Tibial nerve (tissue), 4 donors: Measurements from ENCODE around the gene TTL. TPM values are rescaled to one million over a fixed set of nuclear protein-coding genes. Genes with fewer than 3 reads are reported as not detected.

ENCODE experiments used
- DNase-seq, 2 donors: peaks; one replicate each; pipeline ENCODE4 v3.0.0-alpha.2; 2019; ENCODE audit warnings: low spot score in 2 of 2
- H3K27ac ChIP-seq, 4 donors: fragments of 200-600 bp; sonication (generic) in 3 of 4; one replicate each; pipeline ENCODE4 v1.5.1; 2017 to 2019; ENCODE audit warnings: mild to moderate bottlenecking in 1 of 4
- H3K27me3 ChIP-seq, 2 donors: fragments of 200-600 bp; sonication (generic) in 1 of 2; one replicate each; pipeline versions ENCODE4 v1.5.1 to v1.6.0; 2017 to 2019
- H3K36me3 ChIP-seq, 3 donors: fragments of 200-600 bp; sonication (generic); one replicate each; pipeline ENCODE4 v1.5.1; 2018 to 2019
- H3K4me1 ChIP-seq, 4 donors: fragments of 200-600 bp; sonication (generic) in 3 of 4; one replicate each; pipeline ENCODE4 v1.5.1; 2017 to 2019
- H3K4me3 ChIP-seq, 4 donors: fragments of 200-600 bp; sonication (generic) in 3 of 4; one replicate each; pipeline ENCODE4 v1.5.1; 2017 to 2019; ENCODE audit warnings: mild to moderate bottlenecking in 1 of 4, moderate library complexity in 1 of 4
- H3K9me3 ChIP-seq, 4 donors: fragments of 200-600 bp; sonication (generic) in 3 of 4; one replicate each; pipeline ENCODE4 v1.5.1; 2017 to 2019
- EP300 ChIP-seq, 2 donors: sonication (generic); formaldehyde crosslinking; IDR thresholded peaks; one replicate each; pipeline ENCODE4 v1.6.1; 2017; ENCODE audit warnings: antibody characterized with exemption in 2 of 2, mild to moderate bottlenecking in 1 of 2
- POLR2A ChIP-seq, 2 donors: fragments of 450-650 bp; IDR thresholded peaks; one replicate each; pipeline ENCODE4 v1.6.1; 2017; ENCODE audit warnings: antibody characterized with exemption in 2 of 2, mild to moderate bottlenecking in 2 of 2, moderate library complexity in 2 of 2
- WGBS, 2 donors: methylation state at CpG; one replicate each; pipeline ENCODE4 v1.1.5; 2018; 5-methylcytosine and 5-hydroxymethylcytosine counted together
- total RNA-seq, 4 donors: library from RNA; depleted of rRNA; stranded (reverse); fragments of >200 nt; gene quantifications; one replicate each; pipeline ENCODE4 v1.1.0, GENCODE V29; 2016
- TF ChIP-seq, protein P1 (sequence below), 5 experiments: fragments of 200-600 bp in 3 of 5; fragments of 450-650 bp in 2 of 5; sonication (generic) in 3 of 5; IDR thresholded peaks; one replicate each; pipeline ENCODE4 v1.5.1; 2016 to 2019; ENCODE audit warnings: antibody characterized with exemption in 5 of 5, mild to moderate bottlenecking in 3 of 5, moderate library complexity in 2 of 5

TTL gene
- total RNA-seq, 4 donors from 2014 or later = 11.8 to 27.8 (median 23.3) TPM

DNA sequence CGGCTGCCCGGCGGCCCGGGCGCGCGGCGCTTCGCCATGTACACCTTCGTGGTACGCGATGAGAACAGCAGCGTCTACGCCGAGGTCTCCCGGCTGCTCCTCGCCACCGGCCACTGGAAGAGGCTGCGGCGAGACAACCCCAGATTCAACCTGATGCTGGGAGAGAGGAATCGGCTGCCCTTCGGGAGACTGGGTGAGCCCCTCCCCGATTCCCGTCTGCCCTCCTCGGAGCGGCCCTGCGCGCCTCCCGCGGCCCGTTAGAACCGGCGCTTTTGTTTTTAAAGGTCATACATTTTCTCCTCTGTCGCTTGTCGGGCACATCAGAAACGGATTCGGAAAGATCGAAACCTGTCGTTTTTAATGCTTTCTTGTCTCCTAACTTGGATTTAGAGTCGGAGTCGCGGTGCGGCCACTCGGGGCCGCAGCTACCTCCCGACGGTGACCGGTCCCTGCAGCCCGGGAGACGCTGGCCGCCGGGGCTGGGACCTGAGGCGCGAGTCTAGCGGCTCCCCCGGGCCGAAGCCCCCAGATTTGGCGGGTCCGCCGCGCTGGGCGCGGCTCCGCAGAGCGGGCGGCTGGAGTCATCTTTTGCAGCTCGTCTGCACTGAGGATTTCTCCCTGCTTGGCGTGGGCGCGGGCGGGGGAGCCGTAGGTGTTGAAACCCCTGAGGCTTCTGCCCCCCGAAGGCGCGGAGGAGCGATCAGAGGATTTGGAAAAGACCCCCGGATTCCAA lies 519 bp downstream of the TTL start:
- 0 to 1% methylated on average over 25 to 52 of the region's 77 CpGs for WGBS, 2 donors
- H3K36me3 ChIP-seq = peaks cover 0 to 14% (median 0%) of the 10 kb centered on the region in 3 donors
- no peak for TF ChIP-seq EP300 (IDR thresholded peaks at IDR 0.05)
- no peak for TF ChIP-seq POLR2A (IDR thresholded peaks at IDR 0.05)
- TF ChIP-seq, protein P1, sequence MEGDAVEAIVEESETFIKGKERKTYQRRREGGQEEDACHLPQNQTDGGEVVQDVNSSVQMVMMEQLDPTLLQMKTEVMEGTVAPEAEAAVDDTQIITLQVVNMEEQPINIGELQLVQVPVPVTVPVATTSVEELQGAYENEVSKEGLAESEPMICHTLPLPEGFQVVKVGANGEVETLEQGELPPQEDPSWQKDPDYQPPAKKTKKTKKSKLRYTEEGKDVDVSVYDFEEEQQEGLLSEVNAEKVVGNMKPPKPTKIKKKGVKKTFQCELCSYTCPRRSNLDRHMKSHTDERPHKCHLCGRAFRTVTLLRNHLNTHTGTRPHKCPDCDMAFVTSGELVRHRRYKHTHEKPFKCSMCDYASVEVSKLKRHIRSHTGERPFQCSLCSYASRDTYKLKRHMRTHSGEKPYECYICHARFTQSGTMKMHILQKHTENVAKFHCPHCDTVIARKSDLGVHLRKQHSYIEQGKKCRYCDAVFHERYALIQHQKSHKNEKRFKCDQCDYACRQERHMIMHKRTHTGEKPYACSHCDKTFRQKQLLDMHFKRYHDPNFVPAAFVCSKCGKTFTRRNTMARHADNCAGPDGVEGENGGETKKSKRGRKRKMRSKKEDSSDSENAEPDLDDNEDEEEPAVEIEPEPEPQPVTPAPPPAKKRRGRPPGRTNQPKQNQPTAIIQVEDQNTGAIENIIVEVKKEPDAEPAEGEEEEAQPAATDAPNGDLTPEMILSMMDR (IDR thresholded peaks at IDR 0.05) = no peak
- no peak for DNase-seq
- peaks cover 0 to 31% (median 18%) of the 10 kb centered on the region in 4 donors for H3K4me1 ChIP-seq
- no peaks in the 10 kb centered on the region for H3K27me3 ChIP-seq
- peak overlapping the region; percentile 91 to 98 (median 96) for H3K4me3 ChIP-seq
- H3K9me3 ChIP-seq = no peaks in the 10 kb centered on the region
- H3K27ac ChIP-seq = peak overlapping the region; percentile 54 to 95 (median 88)

DNA sequence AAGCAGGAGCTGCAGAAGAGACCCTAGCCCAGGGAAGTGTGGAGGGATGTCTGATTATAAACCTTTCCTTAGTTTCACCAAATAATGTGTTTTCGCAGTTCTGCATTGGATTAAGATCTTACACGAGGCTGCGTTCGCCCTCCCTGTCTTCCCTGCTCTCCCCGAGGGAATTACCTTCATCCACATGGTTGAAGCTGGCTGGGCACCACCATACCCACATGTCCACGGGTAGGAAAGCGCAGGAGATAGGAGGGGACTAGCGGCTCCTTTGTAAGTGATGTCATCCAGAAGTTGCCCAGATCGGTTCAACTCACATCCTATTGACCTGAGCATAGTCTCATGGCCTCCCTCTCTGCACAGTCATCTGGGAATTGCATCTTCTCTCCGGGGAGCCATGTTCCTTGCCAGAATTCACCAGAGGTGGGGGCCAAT lies 1.1 kb downstream of the TTL start:
- TF ChIP-seq, protein P1 (IDR thresholded peaks at IDR 0.05) = no peak
- TF ChIP-seq POLR2A (IDR thresholded peaks at IDR 0.05) = no peak
- peaks cover 0 to 19% (median 0%) of the 10 kb centered on the region in 3 donors for H3K36me3 ChIP-seq
- H3K27me3 ChIP-seq = no peaks in the 10 kb centered on the region
- peak overlapping the region in 3 of 4 donors; percentile 84 to 95 (median 91) for H3K27ac ChIP-seq
- peak overlapping the region; percentile 91 to 98 (median 96) for H3K4me3 ChIP-seq
- H3K9me3 ChIP-seq = no peaks in the 10 kb centered on the region
- peaks cover 0 to 31% (median 18%) of the 10 kb centered on the region in 4 donors for H3K4me1 ChIP-seq
- WGBS, 2 donors = 11 to 14% methylated on average over 10 of the region's 10 CpGs
- no peak for DNase-seq

DNA sequence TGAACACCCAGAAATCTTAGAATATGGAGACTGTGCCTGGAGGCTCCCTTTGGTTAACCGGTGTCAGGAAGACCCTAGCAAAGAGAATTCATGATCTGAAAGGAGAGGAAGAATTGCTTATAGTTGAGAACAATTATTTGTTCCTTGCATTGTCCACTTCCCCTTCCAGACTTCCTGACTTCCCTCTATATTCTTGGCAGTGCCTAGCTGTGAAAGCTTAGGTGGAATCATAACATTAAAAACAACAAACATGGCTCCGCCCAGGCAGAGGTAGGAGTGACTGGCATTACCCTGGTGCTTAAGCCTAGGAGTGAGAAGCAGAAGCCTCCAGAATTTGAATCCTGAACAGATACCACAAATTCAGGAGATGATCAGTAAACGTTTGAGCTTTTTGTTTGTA lies 1.9 kb downstream of the TTL start:
- Histone ChIP-seq H3K36me3 (peaks cover 0 to 26% (median 0%) of the 10 kb centered on the region in 3 donors), H3K4me3 (peak overlapping the region in 1 of 4 donors; percentile 98), H3K27me3 (no peaks in the 10 kb centered on the region), H3K27ac (no peak overlapping the region), H3K9me3 (no peaks in the 10 kb centered on the region), H3K4me1 (peaks cover 0 to 31% (median 18%) of the 10 kb centered on the region in 4 donors)
- 84 to 90% methylated on average over 3 of the region's 3 CpGs for WGBS, 2 donors
- TF ChIP-seq EP300 (IDR thresholded peaks at IDR 0.05) = no peak
- TF ChIP-seq POLR2A (IDR thresholded peaks at IDR 0.05) = no peak
- TF ChIP-seq, protein P1 (IDR thresholded peaks at IDR 0.05) = no peak
- DNase-seq = no peak

DNA sequence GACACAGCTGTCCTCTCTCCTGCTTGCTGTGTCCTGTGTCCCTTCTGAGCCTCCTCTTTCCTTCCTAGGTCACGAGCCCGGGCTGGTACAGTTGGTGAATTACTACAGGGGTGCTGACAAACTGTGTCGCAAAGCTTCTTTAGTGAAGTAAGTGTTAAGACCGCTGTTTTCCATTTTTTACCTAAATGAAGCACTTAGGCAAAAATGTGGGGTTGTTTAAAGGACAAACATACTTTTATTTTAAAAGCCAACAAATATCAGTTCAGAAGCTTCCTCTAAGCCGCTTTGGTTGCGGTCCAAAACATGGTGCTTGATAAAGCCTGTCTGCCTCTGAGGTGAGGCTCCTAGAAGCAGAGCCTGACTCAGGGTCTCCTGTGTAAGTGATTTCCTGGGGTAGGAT lies 3.9 kb downstream of the TTL start:
- Histone ChIP-seq H3K4me3 (no peak overlapping the region), H3K9me3 (no peaks in the 10 kb centered on the region), H3K27me3 (no peaks in the 10 kb centered on the region), H3K36me3 (peaks cover 0 to 34% (median 0%) of the 10 kb centered on the region in 3 donors), H3K4me1 (peaks cover 0 to 26% (median 15%) of the 10 kb centered on the region in 4 donors), H3K27ac (no peak overlapping the region)
- WGBS, 2 donors = 96 to 97% methylated on average over 6 of the region's 6 CpGs
- DNase-seq = no peak
- TF ChIP-seq POLR2A (IDR thresholded peaks at IDR 0.05) (no peak), EP300 (IDR thresholded peaks at IDR 0.05) (no peak)
- TF ChIP-seq, protein P1 (IDR thresholded peaks at IDR 0.05) = no peak

DNA sequence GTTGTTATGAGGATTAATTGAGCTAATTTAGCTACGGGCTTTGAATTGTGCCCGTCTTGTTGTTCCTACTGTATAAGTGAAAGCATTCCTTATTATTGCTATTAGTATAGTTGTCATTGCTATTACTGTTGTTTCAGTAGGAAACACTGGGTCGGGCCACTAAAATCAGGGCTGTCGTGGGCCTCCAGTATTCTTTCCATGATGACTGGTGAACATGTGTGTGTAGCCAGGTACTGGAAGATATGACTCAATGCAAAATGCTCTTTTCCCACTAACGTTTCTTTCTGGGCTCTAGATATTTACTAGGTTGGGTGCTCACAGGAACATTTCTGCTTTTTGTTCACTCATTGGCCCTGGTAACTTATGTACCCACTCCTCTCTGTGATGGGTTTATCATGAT lies 4.9 kb downstream of the TTL start:
- H3K36me3 ChIP-seq = peaks cover 0 to 34% (median 0%) of the 10 kb centered on the region in 3 donors
- TF ChIP-seq, protein P1 (IDR thresholded peaks at IDR 0.05) = no peak
- TF ChIP-seq EP300 (IDR thresholded peaks at IDR 0.05) (no peak), POLR2A (IDR thresholded peaks at IDR 0.05) (no peak)
- peaks cover 0 to 24% (median 11%) of the 10 kb centered on the region in 4 donors for H3K4me1 ChIP-seq
- H3K9me3 ChIP-seq = no peaks in the 10 kb centered on the region
- no peak overlapping the region for H3K27ac ChIP-seq
- WGBS, 2 donors = 88 to 95% methylated on average over 5 of the region's 5 CpGs
- no peak overlapping the region for H3K4me3 ChIP-seq
- no peak for DNase-seq
- no peaks in the 10 kb centered on the region for H3K27me3 ChIP-seq
